Immature natural killer cell (primary cell): ENCODE results near the gene HMSD. TPM values are rescaled to one million over a fixed set of nuclear protein-coding genes. Genes with fewer than 3 reads are reported as not detected.

Source experiments
- DNase-seq, 3 donors: peaks; one replicate each; pipeline ENCODE4 v3.0.0; 2022; ENCODE audit warnings: mixed read lengths in 1 of 3
- H3K27ac Mint-ChIP-seq, 6 donors: one replicate each; pipeline ENCODE4 v1.8.0; 2020; ENCODE audit warnings: mixed read lengths in 6 of 6, mild to moderate bottlenecking in 5 of 6, inconsistent platforms in 4 of 6, moderate library complexity in 3 of 6
- H3K27me3 Mint-ChIP-seq, 3 donors: one replicate each; pipeline ENCODE4 v1.8.0; 2020 to 2021; ENCODE audit warnings: low read depth in 3 of 3, mild to moderate bottlenecking in 3 of 3, mixed read lengths in 3 of 3, moderate library complexity in 3 of 3, inconsistent platforms in 1 of 3
- H3K36me3 Mint-ChIP-seq, 3 donors: one replicate each; pipeline ENCODE4 v1.8.0; 2020; ENCODE audit warnings: mixed read lengths in 3 of 3, inconsistent platforms in 2 of 3, mild to moderate bottlenecking in 2 of 3
- H3K4me1 Mint-ChIP-seq, 2 donors: one replicate each; pipeline ENCODE4 v1.8.0; 2020; ENCODE audit warnings: inconsistent platforms in 2 of 2, mild to moderate bottlenecking in 2 of 2, mixed read lengths in 2 of 2, moderate library complexity in 1 of 2
- H3K4me3 Mint-ChIP-seq, 5 donors: one replicate each; pipeline ENCODE4 v1.8.0; 2020; ENCODE audit warnings: mild to moderate bottlenecking in 5 of 5, mixed read lengths in 5 of 5, inconsistent platforms in 3 of 5, moderate library complexity in 3 of 5
- H3K9me3 Mint-ChIP-seq, 6 donors: one replicate each; pipeline ENCODE4 v1.8.0; 2020; ENCODE audit warnings: mild to moderate bottlenecking in 6 of 6, mixed read lengths in 6 of 6, inconsistent platforms in 4 of 6, moderate library complexity in 3 of 6
- polyA plus RNA-seq, 3 donors: library from polyadenylated mRNA; unstranded; fragments of 300-500 nt; fragmentation: Illumina TruSeq; gene quantifications; one replicate each; pipeline ENCODE4 v1.2.3, GENCODE V29; 2021

The HMSD gene
- polyA plus RNA-seq, 3 donors from 2014 or later, result not detected

DNA sequence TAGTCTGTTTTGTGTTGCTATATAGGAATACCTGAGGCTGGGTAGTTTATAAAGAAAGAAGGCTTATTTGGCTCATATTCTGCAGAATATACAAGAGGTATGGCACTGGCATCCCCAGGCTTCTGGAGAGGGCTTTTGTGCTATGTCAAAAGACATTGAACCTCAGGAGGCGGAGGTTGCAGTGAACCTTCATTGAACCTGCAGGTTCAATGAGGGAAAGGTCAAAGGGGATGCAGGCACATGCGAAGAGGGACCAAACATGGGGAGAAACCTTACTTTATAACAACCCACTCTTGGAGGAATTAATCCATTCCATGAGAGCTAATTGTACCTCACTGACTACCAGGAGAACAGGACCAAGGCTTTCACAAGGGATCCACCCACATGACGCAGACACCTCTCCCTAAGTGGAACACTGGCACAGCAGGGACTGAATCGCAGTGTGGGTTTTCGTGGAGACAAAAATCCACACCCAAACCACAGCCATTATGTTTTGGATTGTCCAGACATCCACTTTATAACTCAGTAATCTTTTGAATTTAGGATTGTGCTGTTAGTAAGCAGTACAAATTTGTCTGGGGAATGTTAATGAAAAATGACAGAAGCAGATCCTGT, 16.7 kb downstream of the HMSD start:
- Mint-ChIP-seq H3K4me1 (peaks cover 14 to 18% of the 10 kb centered on the region in 2 donors), H3K4me3 (no peak overlapping the region), H3K27me3 (peaks cover 0 to 4% (median 3%) of the 10 kb centered on the region in 3 donors), H3K9me3 (no peaks in the 10 kb centered on the region), H3K36me3 (no peaks in the 10 kb centered on the region), H3K27ac (no peak overlapping the region)
- no peak for DNase-seq

DNA sequence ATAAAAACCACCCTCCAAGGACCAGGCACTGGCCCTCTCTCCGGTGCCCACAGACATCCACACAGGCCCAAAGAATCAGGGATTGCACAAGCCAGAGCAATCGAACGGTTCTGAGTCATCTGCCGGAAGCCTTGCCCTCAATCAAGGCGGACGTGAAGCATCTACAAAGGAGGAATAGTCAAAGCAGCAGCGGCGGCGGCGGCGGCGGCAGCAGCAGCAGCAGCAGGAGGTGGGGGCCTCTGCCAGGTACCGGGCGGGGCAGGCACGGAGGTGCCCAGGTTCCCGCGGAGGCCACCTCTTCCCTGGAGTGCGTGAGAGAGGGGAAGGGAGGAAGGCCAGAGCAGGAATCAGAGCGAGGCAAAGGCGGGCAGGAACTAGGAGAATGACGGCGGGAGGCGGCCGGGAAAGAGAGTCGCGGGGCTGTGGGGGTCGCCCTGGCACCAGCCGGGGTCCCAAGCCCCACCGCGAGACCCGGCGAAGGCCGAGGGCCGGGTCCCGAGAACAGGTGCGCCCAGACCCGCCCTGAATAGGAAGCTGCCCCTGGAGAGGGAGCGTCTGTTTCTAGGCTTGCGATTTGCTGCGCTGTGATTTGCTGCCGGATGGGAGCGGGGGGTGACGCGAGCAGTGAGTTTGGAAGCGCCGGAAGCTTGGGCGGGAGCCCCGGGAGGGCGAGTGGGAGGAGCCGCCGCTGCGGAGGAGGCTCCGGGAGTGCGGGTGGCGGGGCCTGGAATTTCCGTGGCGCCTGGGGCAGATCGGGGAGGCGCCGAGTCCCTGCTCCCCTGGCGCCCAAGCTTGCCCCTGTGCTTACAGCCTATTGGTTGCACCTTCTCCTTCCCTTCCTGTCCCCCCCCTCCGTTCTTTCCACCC, 21.1 kb downstream of the HMSD start, which contains the start of gene SERPINB8:
Gene SERPINB8, plus strand, starts transcription at position 140 of the 867 bp plus-strand sequence. CDS start 8,228 bp downstream, outside the sequence.
- H3K27ac Mint-ChIP-seq, result peak within 1 kb of the TSS; percentile 73 to 92 (median 90)
- H3K4me3 Mint-ChIP-seq, result peak within 1 kb of the TSS; percentile 87 to 97 (median 95)
- H3K36me3 Mint-ChIP-seq, result no peaks in the 10 kb centered on the region
- H3K9me3 Mint-ChIP-seq, result no peaks in the 10 kb centered on the region
- DNase-seq, result peak; percentile 49 to 64 (median 52)
- peaks cover 2 to 8% (median 4%) of the 10 kb centered on the region in 3 donors for H3K27me3 Mint-ChIP-seq
- peaks cover 32 to 33% of the 10 kb centered on the region in 2 donors for H3K4me1 Mint-ChIP-seq

DNA sequence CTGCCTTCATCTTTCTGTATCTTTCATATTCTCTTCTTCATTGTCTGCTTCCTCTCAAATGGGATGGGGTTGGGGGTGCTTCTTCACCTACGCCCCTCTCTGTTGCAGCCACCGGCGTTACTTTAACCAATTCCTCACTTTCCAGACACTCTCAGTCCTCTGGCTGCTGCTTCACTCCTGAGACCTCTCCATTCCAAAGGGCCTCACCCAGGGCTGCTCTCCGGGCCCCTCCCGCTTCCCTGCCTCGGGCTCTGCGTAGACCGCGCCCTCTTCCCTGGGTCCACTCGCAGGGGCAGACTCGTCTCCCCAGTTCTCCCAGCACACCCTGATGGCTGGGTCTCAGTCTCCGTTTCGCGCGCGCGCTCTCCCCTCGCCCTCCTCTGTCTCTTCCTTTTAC, 21.7 kb downstream of the HMSD start:
- peak overlapping the region; percentile 73 to 90 (median 80) for H3K27ac Mint-ChIP-seq
- H3K27me3 Mint-ChIP-seq, result peaks cover 2 to 8% (median 4%) of the 10 kb centered on the region in 3 donors
- peaks cover 33% of the 10 kb centered on the region in 2 donors for H3K4me1 Mint-ChIP-seq
- DNase-seq, result no peak
- H3K36me3 Mint-ChIP-seq, result no peaks in the 10 kb centered on the region
- peak overlapping the region; percentile 87 to 97 (median 95) for H3K4me3 Mint-ChIP-seq
- H3K9me3 Mint-ChIP-seq, result no peaks in the 10 kb centered on the region

DNA sequence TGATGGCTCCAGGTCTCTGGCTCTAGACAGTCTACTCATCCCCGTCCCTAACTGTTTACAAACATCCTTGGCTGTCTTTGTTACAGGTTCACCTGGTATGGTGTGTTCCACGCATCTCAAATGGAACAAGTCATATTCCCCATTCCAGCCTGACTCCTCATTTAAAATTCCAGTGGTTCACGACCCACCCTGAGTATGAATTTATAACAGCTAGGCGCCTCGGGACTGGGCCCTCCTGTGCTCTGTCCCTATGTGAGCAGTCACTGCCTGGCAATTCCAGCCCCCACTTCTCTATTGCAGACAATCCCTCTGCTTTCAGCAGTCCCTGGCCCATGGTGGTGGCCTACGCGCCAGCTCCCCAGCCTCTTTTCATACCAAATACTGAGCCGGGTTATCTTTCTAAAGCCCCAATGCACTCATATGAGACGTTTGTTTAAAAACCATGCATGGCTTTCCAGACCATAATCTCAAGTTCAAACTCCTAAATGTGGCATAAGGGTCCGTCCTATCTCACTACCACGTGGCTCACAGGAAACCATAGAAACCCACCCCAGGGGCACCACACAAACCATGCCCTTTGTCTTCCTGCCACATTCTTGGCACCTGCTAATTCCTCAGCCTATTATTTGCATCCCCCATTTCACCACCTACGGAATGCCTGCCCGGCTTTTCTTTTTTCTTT, 22.4 kb downstream of the HMSD start:
- no peaks in the 10 kb centered on the region for H3K9me3 Mint-ChIP-seq
- no peak for DNase-seq
- H3K27ac Mint-ChIP-seq, result peak overlapping the region; percentile 54 to 90 (median 76)
- no peaks in the 10 kb centered on the region for H3K36me3 Mint-ChIP-seq
- H3K27me3 Mint-ChIP-seq, result peaks cover 2 to 8% (median 4%) of the 10 kb centered on the region in 3 donors
- H3K4me1 Mint-ChIP-seq, result peaks cover 33% of the 10 kb centered on the region in 2 donors
- peak overlapping the region; percentile 87 to 97 (median 95) for H3K4me3 Mint-ChIP-seq

DNA sequence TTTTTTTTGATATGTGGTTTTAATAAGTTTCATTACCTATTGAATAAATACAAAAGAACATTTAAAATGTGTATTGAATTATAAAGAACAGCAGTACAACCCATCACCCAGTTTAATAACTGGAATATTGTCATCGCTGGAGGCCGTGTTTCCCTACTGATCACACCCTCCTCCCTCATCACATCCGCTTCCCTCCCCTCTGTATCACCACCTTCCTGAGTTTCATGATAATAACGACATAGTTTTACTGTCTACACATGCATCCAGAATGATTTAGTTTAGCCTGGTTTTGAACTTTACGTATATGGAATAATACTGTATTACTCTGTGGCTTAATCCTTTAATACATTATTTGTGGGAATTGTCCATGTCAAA, 22.9 kb downstream of the HMSD start:
- Mint-ChIP-seq H3K9me3 (no peaks in the 10 kb centered on the region), H3K27ac (peak overlapping the region in 1 of 6 donors; percentile 76), H3K4me1 (peaks cover 33% of the 10 kb centered on the region in 2 donors), H3K36me3 (no peaks in the 10 kb centered on the region), H3K4me3 (peak overlapping the region; percentile 87 to 97 (median 95)), H3K27me3 (peaks cover 2 to 8% (median 4%) of the 10 kb centered on the region in 3 donors)
- DNase-seq, result no peak

DNA sequence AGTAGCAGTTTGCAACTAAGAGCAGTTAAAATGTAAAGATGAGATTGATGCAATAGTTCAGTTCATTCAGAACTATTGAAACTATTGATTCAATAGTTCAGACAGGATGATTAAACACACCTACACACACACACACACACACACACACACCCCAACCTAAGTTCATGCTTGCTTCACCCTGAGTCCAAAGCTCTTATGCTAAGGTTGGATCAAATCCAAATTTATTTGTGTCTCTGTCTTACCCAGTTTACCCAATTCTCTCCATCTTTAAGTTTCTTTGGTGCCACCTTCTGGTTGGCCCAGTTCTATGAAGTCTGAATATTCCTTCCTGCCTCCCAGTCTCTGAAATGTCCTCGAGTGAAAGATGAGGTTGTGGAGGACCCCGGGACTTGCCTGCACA, 25.9 kb downstream of the HMSD start:
- Mint-ChIP-seq H3K27me3 (peaks cover 2 to 5% (median 3%) of the 10 kb centered on the region in 3 donors), H3K27ac (peak overlapping the region in 1 of 6 donors; percentile 8), H3K4me3 (no peak overlapping the region), H3K36me3 (peaks cover 0 to 6% (median 3%) of the 10 kb centered on the region in 3 donors), H3K4me1 (peaks cover 26 to 29% of the 10 kb centered on the region in 2 donors), H3K9me3 (no peaks in the 10 kb centered on the region)
- DNase-seq, result no peak

DNA sequence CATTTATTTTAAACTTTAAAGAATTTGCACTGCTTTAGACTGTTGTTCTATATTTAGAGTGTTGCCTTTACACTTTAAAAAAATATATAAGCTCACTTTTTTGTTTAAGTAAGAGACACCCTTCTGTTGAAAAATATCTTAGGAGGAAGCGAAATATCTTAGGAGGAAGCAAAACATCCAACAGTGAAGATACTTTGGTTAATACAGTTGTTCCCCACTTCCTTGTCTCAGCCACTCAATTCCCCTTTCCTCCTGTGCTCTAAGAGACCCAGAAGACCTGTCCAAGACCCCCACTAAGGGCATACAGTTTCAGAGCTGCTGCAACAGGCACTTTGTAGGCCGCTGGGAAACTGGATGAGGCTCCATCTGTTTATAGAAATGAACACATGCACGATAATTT, 26.5 kb downstream of the HMSD start:
- Mint-ChIP-seq H3K4me1 (peaks cover 27% of the 10 kb centered on the region in 2 donors), H3K9me3 (no peaks in the 10 kb centered on the region), H3K27me3 (peaks cover 2 to 5% (median 3%) of the 10 kb centered on the region in 3 donors), H3K4me3 (no peak overlapping the region), H3K36me3 (peaks cover 0 to 7% (median 3%) of the 10 kb centered on the region in 3 donors), H3K27ac (no peak overlapping the region)
- DNase-seq, result no peak

DNA sequence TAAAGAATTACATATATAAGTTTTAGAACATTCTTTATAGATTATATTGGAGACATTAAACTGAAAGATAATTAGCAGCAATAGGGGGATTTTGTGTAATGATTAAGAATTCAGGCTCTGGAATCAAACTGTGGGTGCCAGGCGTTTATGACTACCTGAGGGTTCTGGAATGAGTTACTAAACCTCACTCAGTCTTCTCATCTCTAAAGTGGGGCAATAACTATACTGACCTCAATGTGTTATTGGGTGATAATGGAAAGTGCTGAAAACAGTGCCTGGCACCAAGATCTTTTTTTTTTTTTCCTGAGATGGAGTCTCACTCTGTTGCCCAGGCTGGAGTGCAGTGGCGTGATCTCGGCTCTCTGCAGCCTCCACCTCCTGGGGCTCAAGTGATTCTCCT, 27.9 kb downstream of the HMSD start:
- Mint-ChIP-seq H3K27me3 (peaks cover 0 to 3% (median 2%) of the 10 kb centered on the region in 3 donors), H3K9me3 (no peaks in the 10 kb centered on the region), H3K4me3 (no peak overlapping the region), H3K36me3 (peaks cover 7 to 14% (median 13%) of the 10 kb centered on the region in 3 donors), H3K27ac (no peak overlapping the region), H3K4me1 (peaks cover 13 to 15% of the 10 kb centered on the region in 2 donors)
- DNase-seq, result no peak

DNA sequence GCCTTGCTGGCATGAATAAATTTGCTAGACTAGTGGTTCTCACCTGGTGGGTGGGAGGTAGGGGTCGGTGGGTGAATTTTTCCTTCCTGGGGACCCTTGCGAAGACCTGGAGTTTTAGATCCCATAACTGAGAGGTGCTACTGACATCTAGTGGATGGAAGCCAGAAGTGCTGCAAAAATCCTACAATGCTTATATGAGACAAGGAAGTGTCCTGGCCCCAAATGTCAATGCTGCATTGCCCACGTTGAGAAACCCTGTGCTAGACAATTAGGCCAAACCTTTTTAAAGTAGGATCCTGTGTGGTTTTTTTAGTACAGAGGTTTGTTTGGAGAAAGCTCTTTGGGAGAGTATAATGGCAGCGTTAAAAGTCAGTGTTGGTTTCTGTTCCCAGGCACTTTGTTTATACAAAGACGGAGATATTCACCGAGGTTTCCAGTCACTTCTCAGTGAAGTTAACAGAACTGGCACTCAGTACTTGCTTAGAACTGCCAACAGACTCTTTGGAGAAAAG, 30.4 kb downstream of the HMSD start:
- H3K9me3 Mint-ChIP-seq, result no peaks in the 10 kb centered on the region
- peaks cover 15 to 29% (median 25%) of the 10 kb centered on the region in 3 donors for H3K36me3 Mint-ChIP-seq
- H3K27ac Mint-ChIP-seq, result peak overlapping the region in 3 of 6 donors; percentile 36 to 48 (median 45)
- DNase-seq, result peak; percentile 19 to 38 (median 23)
- H3K4me3 Mint-ChIP-seq, result no peak overlapping the region
- H3K27me3 Mint-ChIP-seq, result peaks cover 0 to 3% (median 0%) of the 10 kb centered on the region in 3 donors
- H3K4me1 Mint-ChIP-seq, result peaks cover 10 to 12% of the 10 kb centered on the region in 2 donors

DNA sequence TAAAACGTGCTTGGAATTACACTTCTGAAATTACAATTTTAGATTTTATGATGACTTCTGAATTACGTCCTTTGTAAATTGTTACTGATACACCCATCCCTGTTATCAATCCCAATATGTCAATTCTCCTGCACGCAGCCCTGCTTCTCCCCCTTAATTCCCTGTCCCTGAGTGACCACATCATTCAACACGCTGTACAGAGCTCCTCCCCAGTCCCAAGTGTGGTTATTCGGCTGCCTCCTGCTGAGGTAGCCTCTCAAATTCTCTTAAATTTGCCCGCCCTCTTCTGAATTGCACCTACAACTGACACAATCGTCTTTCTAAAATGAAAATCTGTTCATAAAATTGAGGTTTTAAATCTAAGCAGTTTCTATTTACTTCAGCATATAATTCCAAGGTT, 30.9 kb downstream of the HMSD start:
- no peak for DNase-seq
- Mint-ChIP-seq H3K27me3 (peaks cover 0 to 3% (median 0%) of the 10 kb centered on the region in 3 donors), H3K9me3 (no peaks in the 10 kb centered on the region), H3K27ac (peak overlapping the region in 1 of 6 donors; percentile 45), H3K36me3 (peaks cover 15 to 30% (median 25%) of the 10 kb centered on the region in 3 donors), H3K4me3 (no peak overlapping the region), H3K4me1 (peaks cover 10% of the 10 kb centered on the region in 2 donors)

DNA sequence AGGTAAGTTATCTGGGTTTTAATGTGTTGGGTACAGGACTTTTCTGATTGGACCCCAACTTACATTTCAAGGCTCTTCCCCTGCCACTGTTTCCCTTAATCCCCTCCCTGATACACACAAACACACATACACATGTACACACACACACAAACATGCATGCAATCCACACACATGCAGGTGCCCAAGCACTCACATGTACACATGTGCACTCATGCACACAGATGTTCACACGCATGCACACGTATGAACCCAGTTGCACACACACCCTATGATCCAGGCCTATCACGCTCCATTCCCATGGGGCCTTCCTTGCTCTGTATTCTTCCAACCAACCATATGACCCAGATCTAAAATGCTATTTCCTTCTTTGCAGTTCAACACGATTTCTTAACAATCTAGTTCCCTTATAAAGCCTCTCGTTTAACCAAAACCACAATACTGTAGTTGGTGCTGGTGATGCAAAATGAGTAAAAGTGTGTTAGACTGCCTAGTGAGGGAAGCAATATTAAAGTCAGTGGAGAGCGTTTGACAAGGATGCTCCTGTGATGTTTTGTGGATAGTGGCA, 31.9 kb downstream of the HMSD start:
- H3K27ac Mint-ChIP-seq, result peak overlapping the region in 1 of 6 donors; percentile 29

DNA sequence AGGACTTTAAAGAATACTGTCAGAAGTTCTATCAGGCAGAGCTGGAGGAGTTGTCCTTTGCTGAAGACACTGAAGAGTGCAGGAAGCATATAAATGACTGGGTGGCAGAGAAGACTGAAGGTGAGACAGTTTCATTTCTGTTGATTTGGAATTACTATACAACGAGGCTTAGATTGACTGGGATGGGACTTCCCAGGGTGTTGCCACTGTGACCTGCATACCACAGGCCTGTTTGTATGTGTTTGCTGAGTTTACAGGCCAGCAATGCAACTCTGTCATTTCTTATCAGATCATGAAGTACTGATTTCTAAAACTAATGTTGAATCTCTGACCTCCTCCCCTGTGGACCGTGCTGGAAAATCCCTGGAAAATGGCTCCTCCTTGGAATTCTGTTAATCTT, 32.6 kb downstream of the HMSD start:
- Mint-ChIP-seq H3K27me3 (peaks cover 0 to 3% (median 0%) of the 10 kb centered on the region in 3 donors), H3K9me3 (no peaks in the 10 kb centered on the region), H3K27ac (no peak overlapping the region), H3K4me1 (peaks cover 8 to 10% of the 10 kb centered on the region in 2 donors), H3K36me3 (peaks cover 19 to 39% (median 30%) of the 10 kb centered on the region in 3 donors), H3K4me3 (no peak overlapping the region)
- DNase-seq, result no peak

More for the DNA sequence above, 31.9 kb downstream of the HMSD start:
- peaks cover 0 to 3% (median 0%) of the 10 kb centered on the region in 3 donors for H3K27me3 Mint-ChIP-seq
- DNase-seq, result no peak
- H3K36me3 Mint-ChIP-seq, result peaks cover 19 to 32% (median 30%) of the 10 kb centered on the region in 3 donors
- H3K9me3 Mint-ChIP-seq, result no peaks in the 10 kb centered on the region
- H3K4me1 Mint-ChIP-seq, result peaks cover 8 to 10% of the 10 kb centered on the region in 2 donors
- no peak overlapping the region for H3K4me3 Mint-ChIP-seq

DNA sequence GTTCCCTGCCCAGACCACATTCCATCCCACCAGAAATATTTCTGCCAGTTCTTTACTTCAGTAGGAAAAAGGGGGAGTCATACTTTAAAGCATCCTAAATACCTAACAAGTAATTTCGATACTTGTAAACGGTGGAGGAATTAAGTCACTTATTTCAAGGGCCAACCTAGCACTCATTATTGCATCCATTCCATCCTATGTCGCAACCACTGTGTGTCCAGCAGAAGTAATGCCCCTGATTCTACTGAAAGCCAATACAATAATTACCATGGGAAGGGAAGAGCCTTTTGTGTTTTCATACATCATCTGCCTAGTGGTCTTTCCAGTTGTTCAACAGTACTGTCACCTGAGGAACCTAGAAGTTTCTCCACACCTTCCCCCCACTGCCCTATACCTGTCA, 33.3 kb downstream of the HMSD start:
- Mint-ChIP-seq H3K9me3 (no peaks in the 10 kb centered on the region), H3K27me3 (peaks cover 0 to 3% (median 0%) of the 10 kb centered on the region in 3 donors), H3K4me3 (no peak overlapping the region), H3K4me1 (peaks cover 8 to 10% of the 10 kb centered on the region in 2 donors), H3K27ac (no peak overlapping the region), H3K36me3 (peaks cover 19 to 42% (median 33%) of the 10 kb centered on the region in 3 donors)
- no peak for DNase-seq
